HS-5 (cell line): ENCODE measurements around the gene ZNF248.
"Not testable (repeated sequence)": the region's sequence is repeated elsewhere in the genome, so short reads cannot be mapped to it uniquely, and the experiment has no call there.

Experiments
- DNase-seq: peaks from one replicate; pipeline ENCODE4 v3.0.0-alpha.2; 2012; ENCODE audit warnings: low read depth

The ZNF248 gene

DNA sequence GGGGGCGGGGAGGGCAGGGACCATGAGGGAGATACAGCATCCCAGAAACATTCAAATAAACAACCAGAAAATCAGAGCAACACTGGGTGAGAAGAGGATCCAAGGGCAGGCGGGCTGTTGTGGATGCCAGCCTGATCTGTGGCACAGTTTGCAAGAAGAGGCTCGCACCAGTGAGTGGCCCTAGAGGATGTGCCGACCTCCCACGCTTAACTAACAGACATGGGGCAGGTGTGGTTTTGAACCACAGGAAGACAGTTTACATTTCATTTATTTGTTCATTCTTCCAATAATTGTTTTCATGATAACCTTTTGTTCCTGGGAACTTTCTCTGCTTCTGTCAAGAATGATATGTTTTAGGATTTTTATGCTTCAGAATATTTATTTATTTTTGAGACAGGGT, 115.6 kb downstream of the ZNF248 start:
- no peak for DNase-seq

DNA sequence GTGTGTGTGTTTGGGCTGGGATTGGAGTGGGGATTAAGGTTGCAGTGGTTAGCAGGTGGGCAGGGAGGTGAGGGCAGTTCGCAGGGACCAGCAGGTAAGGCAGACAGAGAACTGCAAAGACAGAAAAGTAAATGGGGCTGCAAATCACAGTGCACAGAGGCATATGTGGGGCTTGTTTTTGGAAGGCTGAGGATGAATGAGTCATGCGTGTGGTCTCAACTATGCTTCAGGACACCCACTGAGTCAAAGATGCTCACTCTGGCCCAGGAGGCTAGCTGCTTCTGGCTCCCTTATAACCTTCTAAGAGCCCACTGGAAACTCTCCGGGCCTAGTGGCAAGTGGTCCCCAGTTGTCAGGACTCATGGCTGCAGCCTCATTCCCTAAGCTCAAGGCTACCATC, 118.2 kb downstream of the ZNF248 start:
- no peak for DNase-seq

DNA sequence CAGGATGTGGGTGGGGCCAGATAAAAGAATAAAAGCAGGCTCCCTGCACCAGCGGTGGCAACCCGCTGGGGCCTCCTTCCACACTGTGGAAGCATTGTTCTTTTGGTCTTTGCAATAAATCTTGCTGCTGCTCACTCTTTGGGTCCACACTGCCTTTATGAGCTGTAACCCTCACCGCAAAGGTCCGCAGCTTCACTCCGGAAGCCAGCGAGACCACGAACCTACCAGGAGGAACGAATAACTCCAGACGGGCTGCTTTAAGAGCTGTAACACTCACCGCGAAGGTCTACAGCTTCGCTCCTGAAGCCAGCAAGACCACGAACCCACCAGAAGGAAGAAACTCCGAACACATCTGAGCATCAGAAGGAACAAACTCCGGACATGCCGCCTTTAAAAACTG, 119.2 kb downstream of the ZNF248 start:
- DNase-seq: not testable (repeated sequence)

DNA sequence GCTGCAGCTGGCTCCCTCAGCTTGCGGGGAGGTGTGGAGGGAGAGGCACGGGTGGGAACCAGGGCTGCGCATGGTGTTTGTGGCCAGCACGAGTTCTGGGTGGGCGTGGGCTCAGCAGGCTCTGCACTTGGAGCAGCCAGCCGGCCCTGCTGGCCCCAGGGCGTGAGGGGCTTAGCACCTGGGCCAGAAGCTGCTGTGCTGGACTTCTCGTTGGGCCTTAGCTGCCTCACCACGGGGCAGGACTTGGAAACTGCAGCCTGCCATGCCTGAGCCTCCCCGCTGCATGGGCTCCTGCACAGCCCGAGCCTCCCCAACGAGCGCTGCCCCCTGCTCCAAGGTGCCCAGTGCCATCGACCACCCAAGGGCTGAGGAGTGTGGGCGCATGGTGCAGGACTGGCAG, 120.1 kb downstream of the ZNF248 start:
- no peak for DNase-seq

DNA sequence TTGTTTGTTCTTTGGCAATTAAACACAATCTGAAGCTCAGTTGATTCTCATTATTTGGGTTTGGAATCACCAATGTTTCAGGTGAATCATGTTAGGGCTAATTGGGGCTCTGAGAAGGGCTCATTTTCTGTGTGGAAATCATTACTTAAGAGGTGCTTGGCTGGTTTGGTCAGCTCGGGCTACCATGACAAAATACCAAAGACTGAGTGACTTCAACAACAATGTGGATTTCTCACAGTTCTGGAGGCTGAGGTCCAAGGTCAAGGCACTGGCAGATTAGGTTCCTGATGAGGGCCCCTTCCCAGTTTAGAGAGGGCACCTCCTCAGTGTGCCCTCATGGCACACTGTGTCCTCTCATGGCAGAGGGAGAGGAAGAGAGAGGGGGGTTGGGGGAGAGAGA, 121.3 kb downstream of the ZNF248 start:
- DNase-seq: no peak

DNA sequence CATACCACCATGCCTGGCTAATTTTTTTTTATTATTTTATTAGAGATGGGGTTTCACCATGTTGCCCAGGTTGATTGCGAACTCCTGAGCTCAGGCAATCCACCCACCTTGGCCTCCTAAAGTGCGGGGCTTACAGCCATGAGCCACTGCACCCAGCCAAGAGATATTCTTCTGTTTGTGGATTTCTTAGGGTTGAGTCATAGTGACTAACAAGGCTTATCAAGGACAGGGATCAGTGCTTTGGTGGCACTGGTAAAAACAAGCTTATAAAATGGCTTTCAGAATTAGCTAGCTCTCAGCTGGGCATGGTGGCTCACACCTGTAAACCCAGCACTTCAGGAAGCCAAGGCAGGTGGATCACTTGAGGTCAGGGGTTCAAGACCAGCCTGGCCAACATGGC, 122.4 kb downstream of the ZNF248 start:
- peak; percentile 43 for DNase-seq
